Measurements from ENCODE around the gene ANO8.

Gene ANO8

GRCh38 chr19:17306285-17306714 is 28.4 kb downstream of the ANO8 start:
- no peak for DNase-seq (ENCODE audit: low spot score)
- TF ChIP-seq CTCF (IDR thresholded peaks at IDR 0.05; ENCODE audit: borderline replicate concordance, control extremely low read depth, extremely low read depth, insufficient read depth, missing control alignments), result no peak
- in situ Hi-C loops (cut with MboI; ENCODE audit: low sequenced_read_pairs, unreplicated experiment), result no loop called here

- in situ Hi-C loops (cut with MboI; ENCODE audit: low sequenced_read_pairs, unreplicated experiment), result no loop called here
- peak; percentile 90 for DNase-seq (ENCODE audit: low spot score)
- TF ChIP-seq CTCF (IDR thresholded peaks at IDR 0.05; ENCODE audit: borderline replicate concordance, control extremely low read depth, extremely low read depth, insufficient read depth, missing control alignments), result peak; percentile 72
Measured at GRCh38 chr19:17305517-17306284, 29.0 kb downstream of the ANO8 start, which contains the start of gene MRPL34. Gene MRPL34 (plus strand): TSS chr19:17305872. CDS start chr19:17305893, 21 bp downstream.

GRCh38 chr19:17305216-17305516 is 29.5 kb downstream of the ANO8 start:
- no peak for DNase-seq (ENCODE audit: low spot score)
- no peak for TF ChIP-seq CTCF (IDR thresholded peaks at IDR 0.05; ENCODE audit: borderline replicate concordance, control extremely low read depth, extremely low read depth, insufficient read depth, missing control alignments)
- in situ Hi-C loops (cut with MboI; ENCODE audit: low sequenced_read_pairs, unreplicated experiment), result no loop called here

GRCh38 chr19:17304386-17305215 is 30.1 kb downstream of the ANO8 start:
- no peak for DNase-seq (ENCODE audit: low spot score)
- TF ChIP-seq CTCF (IDR thresholded peaks at IDR 0.05; ENCODE audit: borderline replicate concordance, control extremely low read depth, extremely low read depth, insufficient read depth, missing control alignments), result no peak
- in situ Hi-C loops (cut with MboI; ENCODE audit: low sequenced_read_pairs, unreplicated experiment), result no loop called here

GRCh38 chr19:17303940-17304267 is 30.8 kb downstream of the ANO8 start:
- no peak for TF ChIP-seq CTCF (IDR thresholded peaks at IDR 0.05; ENCODE audit: borderline replicate concordance, control extremely low read depth, extremely low read depth, insufficient read depth, missing control alignments)
- no peak for DNase-seq (ENCODE audit: low spot score)
- in situ Hi-C loops (cut with MboI; ENCODE audit: low sequenced_read_pairs, unreplicated experiment), result no loop called here

- DNase-seq (ENCODE audit: low spot score), result peak; percentile 96
- in situ Hi-C loops (cut with MboI; ENCODE audit: low sequenced_read_pairs, unreplicated experiment), result no loop called here
- TF ChIP-seq CTCF (IDR thresholded peaks at IDR 0.05; ENCODE audit: borderline replicate concordance, control extremely low read depth, extremely low read depth, insufficient read depth, missing control alignments), result peak; percentile 37
Measured at GRCh38 chr19:17303167-17303939, 31.3 kb downstream of the ANO8 start, which contains the start of gene ABHD8. Gene ABHD8 (minus strand): TSS chr19:17303425. CDS start chr19:17301616, 1,809 bp downstream.
